ENCODE results near the gene FMO5.
"Not testable (repeated sequence)": the region's sequence is repeated elsewhere in the genome, so short reads cannot be mapped to it uniquely, and the experiment has no call there.

Gene FMO5

GRCh38 chr1:147207192-147207591 is 17.9 kb downstream of the FMO5 start:
- no peak for DNase-seq (ENCODE audit: low read depth in 2 of 2)

- no peak for DNase-seq (ENCODE audit: low read depth in 2 of 2)
These were observed 21.1 kb downstream of the FMO5 start for GRCh38 chr1:147204080-147204479.

GRCh38 chr1:147202576-147202975 is 22.6 kb downstream of the FMO5 start:
- DNase-seq (ENCODE audit: low read depth in 2 of 2): no peak

- no peak for DNase-seq (ENCODE audit: low read depth in 2 of 2)
These were observed 23.4 kb downstream of the FMO5 start for GRCh38 chr1:147201786-147202185.

GRCh38 chr1:147201276-147201675 is 23.9 kb downstream of the FMO5 start:
- DNase-seq (ENCODE audit: low read depth in 2 of 2): no peak

- DNase-seq (ENCODE audit: low read depth in 2 of 2): not testable (repeated sequence)
These were observed 27.8 kb downstream of the FMO5 start for GRCh38 chr1:147197324-147197723.

- DNase-seq (ENCODE audit: low read depth in 2 of 2): no peak
These were observed 35.6 kb downstream of the FMO5 start for GRCh38 chr1:147189514-147189913.

- DNase-seq (ENCODE audit: low read depth in 2 of 2): no peak
These were observed 39.7 kb downstream of the FMO5 start for GRCh38 chr1:147185432-147185831.

- DNase-seq (ENCODE audit: low read depth in 2 of 2): no peak
These were observed 47.3 kb downstream of the FMO5 start for GRCh38 chr1:147177611-147178380.

- peak; percentile 76 to 87 for DNase-seq (ENCODE audit: low read depth in 2 of 2)
These were observed 52.7 kb downstream of the FMO5 start, which contains the start of gene PRKAB2 for GRCh38 chr1:147172168-147173016. PRKAB2 (minus strand) TSS chr1:147172470; CDS start chr1:147172144, 326 bp downstream.

- no peak for DNase-seq (ENCODE audit: low read depth in 2 of 2)
These were observed 53.6 kb downstream of the FMO5 start for GRCh38 chr1:147171399-147172167.

GRCh38 chr1:147169840-147170674 is 55.1 kb downstream of the FMO5 start:
- no peak for DNase-seq (ENCODE audit: low read depth in 2 of 2)

- no peak for DNase-seq (ENCODE audit: low read depth in 2 of 2)
These were observed 56.0 kb downstream of the FMO5 start for GRCh38 chr1:147169171-147169570.

GRCh38 chr1:147168626-147169058 is 56.5 kb downstream of the FMO5 start:
- no peak for DNase-seq (ENCODE audit: low read depth in 2 of 2)

GRCh38 chr1:147167365-147167764 is 57.8 kb downstream of the FMO5 start:
- no peak for DNase-seq (ENCODE audit: low read depth in 2 of 2)

GRCh38 chr1:147163019-147163418 is 62.1 kb downstream of the FMO5 start:
- no peak for DNase-seq (ENCODE audit: low read depth in 2 of 2)

- no peak for DNase-seq (ENCODE audit: low read depth in 2 of 2)
These were observed 63.0 kb downstream of the FMO5 start for GRCh38 chr1:147162093-147162492.

- not testable (repeated sequence) for DNase-seq (ENCODE audit: low read depth in 2 of 2)
These were observed 68.0 kb downstream of the FMO5 start for GRCh38 chr1:147157116-147157515.

- no peak for DNase-seq (ENCODE audit: low read depth in 2 of 2)
These were observed 68.5 kb downstream of the FMO5 start for GRCh38 chr1:147156642-147157041.

- DNase-seq (ENCODE audit: low read depth in 2 of 2): no peak
These were observed 72.4 kb downstream of the FMO5 start for GRCh38 chr1:147152772-147153171.

GRCh38 chr1:147151244-147151643 is 73.9 kb downstream of the FMO5 start:
- no peak for DNase-seq (ENCODE audit: low read depth in 2 of 2)
